H1 (cell line): ENCODE measurements around the gene KLHL14. TPM values are rescaled to one million over a fixed set of nuclear protein-coding genes. Genes with fewer than 3 reads are reported as not detected.

Source experiments
- CTCF ChIA-PET: fragments of 300-600 bp; sonication (Branson Sonifier 250); formaldehyde crosslinking; loops from one replicate; lab custom pipeline; 2021; ENCODE audit not compliant: partially characterized antibody; lab: Charles Lee
- POLR2A ChIA-PET: fragments of 300-600 bp; sonication (Branson Sonifier 250); formaldehyde crosslinking; loops from one replicate; lab custom pipeline; 2021; ENCODE audit warnings: inconsistent platforms; ENCODE audit not compliant: partially characterized antibody; lab: Charles Lee
- DNase-seq, 2 experiments: peaks; one replicate each; pipeline versions ENCODE4 v3.0.0 to v3.0.0-alpha.2; 2010 to 2022; ENCODE audit warnings: low spot score in 2 of 2, low read depth in 1 of 2, mixed read lengths in 1 of 2
- FAIRE-seq: peaks from 2 replicates; lab custom pipeline; 2011; peaks lifted over from hg19 to GRCh38; lab: Jason Lieb, UNC
- H2AFZ ChIP-seq: 2 replicates; pipeline ENCODE4 v1.8.1; 2012; ENCODE audit warnings: low read length, inconsistent platforms
- H2AK5ac ChIP-seq: 2 replicates; pipeline ENCODE4 v1.6.1; 2013; ENCODE audit warnings: low read depth, low read length
- H2BK120ac ChIP-seq: replicated peaks from 2 replicates; pipeline ENCODE3; 2013; ENCODE audit warnings: low read depth, low read length, inconsistent platforms
- H2BK12ac ChIP-seq: 2 replicates; pipeline ENCODE4 v1.6.1; 2013; ENCODE audit warnings: low read depth, low read length
- H2BK15ac ChIP-seq: 2 replicates; pipeline ENCODE4 v1.6.1; 2013; ENCODE audit warnings: low read length
- H2BK20ac ChIP-seq: 2 replicates; pipeline ENCODE4 v1.6.1; 2013; ENCODE audit warnings: low read length
- H2BK5ac ChIP-seq: 2 replicates; pipeline ENCODE4 v1.6.1; 2013; ENCODE audit warnings: low read depth, low read length
- H3K14ac ChIP-seq: 2 replicates; pipeline ENCODE4 v1.6.1; 2013; ENCODE audit warnings: inconsistent platforms; ENCODE audit not compliant: insufficient read length
- H3K18ac ChIP-seq: 2 replicates; pipeline ENCODE4 v1.6.1; 2013; ENCODE audit warnings: low read length; ENCODE audit errors: extremely low read depth
- H3K23ac ChIP-seq: 2 replicates; pipeline ENCODE4 v1.6.1; 2013; ENCODE audit warnings: inconsistent platforms; ENCODE audit not compliant: insufficient read length
- H3K23me2 ChIP-seq: 2 replicates; pipeline ENCODE4 v1.6.1; 2013; ENCODE audit warnings: low read depth, low read length
- H3K27ac ChIP-seq: 2 replicates; pipeline ENCODE4 v1.6.1; 2011; ENCODE audit warnings: low read depth, low read length, inconsistent platforms
- H3K27me3 ChIP-seq, 4 experiments: replicated peaks in 1 of 4; 1 replicate in 1 of 4; 2 replicates in 3 of 4; pipeline versions ENCODE4 v1.6.1 to v1.8.1; 2011 to 2013; ENCODE audit warnings: low read length in 3 of 4, mild to moderate bottlenecking in 3 of 4, inconsistent platforms in 2 of 4, mixed read lengths in 2 of 4, moderate library complexity in 1 of 4; ENCODE audit not compliant: control insufficient read depth in 3 of 4, insufficient read depth in 3 of 4; ENCODE audit errors: extremely low read depth in 1 of 4
- H3K36me3 ChIP-seq, 4 experiments: 2 replicates each; pipeline versions ENCODE4 v1.6.1 to v1.8.1; 2011 to 2013; ENCODE audit warnings: mild to moderate bottlenecking in 4 of 4, low read length in 3 of 4, moderate library complexity in 2 of 4, control low read depth in 1 of 4, inconsistent platforms in 1 of 4; ENCODE audit not compliant: insufficient read depth in 4 of 4, control insufficient read depth in 2 of 4
- H3K4ac ChIP-seq: replicated peaks from 2 replicates; pipeline ENCODE3; 2013; ENCODE audit warnings: low read length, low read depth, mixed read lengths, inconsistent platforms; ENCODE audit not compliant: insufficient read length
- H3K4me1 ChIP-seq, 4 experiments: replicated peaks in 1 of 4; 1 replicate in 1 of 4; 2 replicates in 3 of 4; pipeline versions ENCODE4 v1.6.1 to v1.8.1; 2011 to 2013; ENCODE audit warnings: low read length in 3 of 4, inconsistent platforms in 2 of 4, mixed read lengths in 1 of 4; ENCODE audit not compliant: insufficient read depth in 4 of 4, control insufficient read depth in 3 of 4
- H3K4me2 ChIP-seq, 2 experiments: 2 replicates each; pipeline versions ENCODE4 v1.6.1 to v1.8.1; 2011 to 2013; ENCODE audit warnings: low read depth in 2 of 2, low read length in 2 of 2, control low read depth in 1 of 2, inconsistent platforms in 1 of 2, mild to moderate bottlenecking in 1 of 2; ENCODE audit not compliant: insufficient read depth in 1 of 2
- H3K4me3 ChIP-seq, 4 experiments: fragments of 200-600, 300-600 bp in 1 of 4; sonication (generic), shearing (Covaris generic), sonication (Bioruptor Twin) in 1 of 4; 2 replicates each; pipeline versions ENCODE4 v1.5.1 to v1.8.1; 2011 to 2016; ENCODE audit warnings: low read length in 4 of 4, low read depth in 3 of 4, control low read depth in 2 of 4, inconsistent platforms in 2 of 4, mild to moderate bottlenecking in 2 of 4, mixed read lengths in 1 of 4, moderate library complexity in 1 of 4; ENCODE audit not compliant: insufficient read depth in 2 of 4; ENCODE audit errors: extremely low read depth in 1 of 4
- H3K56ac ChIP-seq: replicated peaks from 2 replicates; pipeline ENCODE3; 2013; ENCODE audit warnings: low read depth, mild to moderate bottlenecking, mixed read lengths, low read length, inconsistent platforms; ENCODE audit not compliant: insufficient read length
- H3K79me1 ChIP-seq: 2 replicates; pipeline ENCODE4 v1.6.1; 2013; ENCODE audit warnings: low read depth, low read length, control low read depth
- H3K79me2 ChIP-seq, 2 experiments: 2 replicates each; pipeline versions ENCODE4 v1.6.1 to v1.8.1; 2012 to 2013; ENCODE audit warnings: low read length in 2 of 2, mild to moderate bottlenecking in 2 of 2, inconsistent platforms in 1 of 2; ENCODE audit not compliant: insufficient read depth in 2 of 2, control insufficient read depth in 1 of 2
- H3K9ac ChIP-seq, 4 experiments: replicated peaks in 1 of 4; 1 replicate in 1 of 4; 2 replicates in 3 of 4; pipeline versions ENCODE4 v1.6.1 to v1.8.1; 2011 to 2013; ENCODE audit warnings: low read depth in 3 of 4, low read length in 3 of 4, control low read depth in 2 of 4, mild to moderate bottlenecking in 2 of 4, moderate library complexity in 2 of 4, inconsistent platforms in 1 of 4; ENCODE audit errors: extremely low read depth in 1 of 4
- H3K9me3 ChIP-seq, 2 experiments: 2 replicates each; pipeline versions ENCODE4 v1.6.1 to v1.8.1; 2012 to 2013; ENCODE audit warnings: mild to moderate bottlenecking in 2 of 2, moderate library complexity in 2 of 2, control low read depth in 1 of 2, inconsistent platforms in 1 of 2, low read depth in 1 of 2, low read length in 1 of 2, mixed read lengths in 1 of 2; ENCODE audit not compliant: insufficient read depth in 2 of 2
- H4K20me1 ChIP-seq, 2 experiments: replicated peaks in 1 of 2; 2 replicates each; pipeline versions ENCODE3 to v1.8.1; 2011 to 2013; ENCODE audit warnings: inconsistent platforms in 2 of 2, low read length in 2 of 2, mild to moderate bottlenecking in 1 of 2; ENCODE audit not compliant: insufficient read depth in 2 of 2, control insufficient read depth in 1 of 2
- H4K5ac ChIP-seq: 2 replicates; pipeline ENCODE4 v1.6.1; 2013; ENCODE audit warnings: low read length, low read depth, mixed read lengths, inconsistent platforms; ENCODE audit not compliant: insufficient read length
- H4K8ac ChIP-seq: 2 replicates; pipeline ENCODE4 v1.8.0; 2013; ENCODE audit warnings: mild to moderate bottlenecking, moderate library complexity, low read length, inconsistent platforms; ENCODE audit not compliant: insufficient read depth; ENCODE audit errors: extremely low read depth
- H4K91ac ChIP-seq: replicated peaks from 2 replicates; pipeline ENCODE3; 2013; ENCODE audit warnings: low read length, mixed read lengths, inconsistent platforms; ENCODE audit not compliant: insufficient read length
- ASH2L ChIP-seq: fragments of 200-600, 300-600 bp; sonication (generic); IDR thresholded peaks from one replicate; pipeline ENCODE4 v1.7.1; 2017; ENCODE audit warnings: low read length
- BRCA1 ChIP-seq: IDR thresholded peaks from 2 replicates; pipeline ENCODE4 v1.6.1; 2012; ENCODE audit warnings: low read depth, low read length, improper control_type of control experiment
- CBX5 ChIP-seq: fragments of 300-800, 300-1000 bp; sonication (generic); IDR thresholded peaks from 2 replicates; pipeline ENCODE4 v1.7.1; 2016; ENCODE audit warnings: antibody characterized with exemption, low read length, low read depth
- GTF2F1 ChIP-seq: IDR thresholded peaks from 2 replicates; pipeline ENCODE4 v1.6.1; 2012; ENCODE audit warnings: low read depth, low read length, improper control_type of control experiment, borderline replicate concordance
- JUN ChIP-seq: IDR thresholded peaks from 2 replicates; pipeline ENCODE4 v1.6.1; 2011; ENCODE audit warnings: low read depth, mild to moderate bottlenecking, improper control_type of control experiment, low read length
- NANOG ChIP-seq: IDR thresholded peaks from 2 replicates; pipeline ENCODE4 v1.6.1; 2011; ENCODE audit warnings: low read length, low read depth, mild to moderate bottlenecking, inconsistent platforms; ENCODE audit not compliant: insufficient read depth, poor library complexity, severe bottlenecking
- POLR2A ChIP-seq, 2 experiments: IDR thresholded peaks; 1 replicate in 1 of 2; 2 replicates in 1 of 2; pipeline ENCODE4 v1.6.1; 2011; ENCODE audit warnings: low read depth in 2 of 2, low read length in 2 of 2, mild to moderate bottlenecking in 2 of 2; ENCODE audit errors: control extremely low read depth in 1 of 2
- POU5F1 ChIP-seq: IDR thresholded peaks from 2 replicates; pipeline ENCODE4 v1.6.1; 2011; ENCODE audit warnings: low read depth, mild to moderate bottlenecking, low read length, moderate library complexity
- SUZ12 ChIP-seq: fragments of 200-600 bp; sonication (generic); IDR thresholded peaks from 2 replicates; pipeline ENCODE4 v1.6.1; 2012; ENCODE audit warnings: mild to moderate bottlenecking, inconsistent platforms, low read length, moderate library complexity, mixed read lengths
- TAF1 ChIP-seq: IDR thresholded peaks from 2 replicates; pipeline ENCODE4 v1.6.1; 2011; ENCODE audit warnings: mild to moderate bottlenecking, low read depth, low read length
- WGBS, 2 experiments: shearing (Covaris generic) in 1 of 2; methylation state at CpG; one replicate each; pipeline versions ENCODE4 v1.1.6 to v1.1.7; 2013 to 2015; ENCODE audit warnings: low lambda C conversion rate in 2 of 2, mixed read lengths in 2 of 2, inconsistent platforms in 1 of 2, low coverage in 1 of 2, missing lambda C conversion rate in 1 of 2; ENCODE audit not compliant: insufficient replicate concordance in 2 of 2, insufficient coverage in 1 of 2, insufficient read length in 1 of 2; ENCODE audit errors: extremely low coverage in 1 of 2, missing lambda C conversion rate in 1 of 2; 5-methylcytosine and 5-hydroxymethylcytosine counted together
- polyA plus RNA-seq, 7 experiments: library from polyadenylated mRNA; depleted of rRNA in 3 of 7; stranded (reverse) in 5 of 7; unstranded in 2 of 7; fragments of >200 nt in 5 of 7; fragments of 200-250 nt in 2 of 7; gene quantifications; 1 replicate in 5 of 7; 2 replicates in 1 of 7; 4 replicates in 1 of 7; pipeline versions ENCODE4 v1.2.1 to v1.2.3, GENCODE V29; 2011 to 2013; ENCODE audit warnings: missing spikeins in 2 of 7, mixed read lengths in 2 of 7
- total RNA-seq: library from RNA; stranded (reverse); fragmentation: NEBNext Ultra II Directional; extraction: Animal tissue kit (Norgen Biotek cat#: 25700); gene quantifications from 2 replicates; pipeline ENCODE4 v1.2.1, GENCODE V29; 2021
- TF ChIP-seq, protein P1 (sequence below): IDR thresholded peaks from 2 replicates; pipeline ENCODE4 v1.6.1; 2011; ENCODE audit warnings: low read depth, mild to moderate bottlenecking, low read length; ENCODE audit not compliant: insufficient read depth

KLHL14 gene
- total and polyA plus RNA-seq, 2 of the 8 experiments (the other 6 are each of a cell fraction or from before 2014, with no cell fraction given): 1.1 to 1.2 TPM

DNA sequence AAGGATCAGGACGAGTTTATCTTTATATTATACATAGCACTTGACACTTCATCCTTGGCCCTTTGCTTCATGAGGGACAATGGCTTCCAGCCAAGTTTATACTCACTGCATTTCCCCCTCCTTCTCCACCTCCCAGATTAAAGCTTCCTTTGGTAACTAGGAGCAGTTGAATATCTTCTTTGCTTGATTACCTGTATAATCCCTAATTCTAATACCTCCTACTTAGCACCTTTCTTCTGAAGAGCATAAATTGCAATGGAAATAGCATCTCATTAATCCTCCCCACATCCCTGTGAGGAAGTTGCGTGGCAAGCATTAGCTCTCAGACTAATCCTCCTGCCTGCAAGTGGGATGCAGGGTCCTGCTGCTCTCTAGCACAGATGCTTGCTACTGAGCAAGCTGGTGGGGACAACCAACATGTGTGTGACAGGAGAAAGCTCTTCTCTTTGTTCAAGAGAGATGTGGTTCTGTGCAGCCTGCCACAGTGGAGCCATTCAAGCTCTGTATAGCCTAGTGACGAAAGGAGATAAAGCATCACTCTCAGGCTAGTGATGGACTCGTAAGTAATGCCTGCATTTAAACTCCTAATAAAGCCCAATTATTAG, 19.1 kb downstream of the KLHL14 start:
- Histone ChIP-seq H3K23ac (no peak overlapping the region), H3K79me2 (no peaks in the 10 kb centered on the region), H3K4me1 (peaks cover 5 to 19% (median 8%) of the 10 kb centered on the region in 4 experiments), H3K27me3 (no peaks in the 10 kb centered on the region), H3K4me3 (no peak overlapping the region), H2BK15ac (0 out of 2 replicates have a peak overlapping the region, but pooled peaks have one; percentile 20), H3K4me2 (peak overlapping the region in 1 of 2 experiments; percentile 53; a peak in 2 of 4 replicates), H3K27ac (no peak overlapping the region), H2BK20ac (no peak overlapping the region; the same call in 1 of the 2 replicates), H3K36me3 (no peaks in the 10 kb centered on the region), H2BK5ac (no peak overlapping the region), H2BK120ac (no peak overlapping the region), H3K9me3 (no peaks in the 10 kb centered on the region), H4K8ac (no peak overlapping the region), H4K20me1 (no peaks in the 10 kb centered on the region), H3K18ac (no peak overlapping the region), H2AK5ac (peak overlapping the region; percentile 70; the same call in 1 of the 2 replicates), H3K56ac (no peak overlapping the region), H3K23me2 (no peaks in the 10 kb centered on the region), H3K14ac (no peak overlapping the region), H4K91ac (no peak overlapping the region), H2AFZ (0 out of 2 replicates have a peak overlapping the region, but pooled peaks have one; percentile 45), H2BK12ac (no peak overlapping the region), H4K5ac (no peak overlapping the region), H3K9ac (no peak overlapping the region), H3K79me1 (no peaks in the 10 kb centered on the region), H3K4ac (no peak overlapping the region)
- TF ChIP-seq SUZ12: no peak
- TF ChIP-seq POLR2A (IDR thresholded peaks at IDR 0.05; ENCODE audit: control extremely low read depth in 1 of 2, low read depth in 2 of 2, low read length in 2 of 2): no peak
- TF ChIP-seq, protein P1, sequence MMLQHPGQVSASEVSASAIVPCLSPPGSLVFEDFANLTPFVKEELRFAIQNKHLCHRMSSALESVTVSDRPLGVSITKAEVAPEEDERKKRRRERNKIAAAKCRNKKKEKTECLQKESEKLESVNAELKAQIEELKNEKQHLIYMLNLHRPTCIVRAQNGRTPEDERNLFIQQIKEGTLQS: no peak
- TF ChIP-seq BRCA1: no peak
- TF ChIP-seq CBX5: no peak
- no peak for TF ChIP-seq JUN
- no peak for TF ChIP-seq POU5F1
- no peak for TF ChIP-seq GTF2F1
- TF ChIP-seq NANOG: no peak
- TF ChIP-seq ASH2L: no peak
- no peak for TF ChIP-seq TAF1
- CTCF ChIA-PET: interaction anchor here (0.7 to 1.5 kb wide), 4 partner anchors 11 to 39 kb away, joined by 3 to 7 read pairs (median 4); no protein-coding TSS in a partner anchor
- POLR2A ChIA-PET: interaction anchor here (0.9 kb wide), 1 partner anchor 17 kb away, joined by 4 read pairs; no protein-coding TSS in a partner anchor
- WGBS, 2 experiments: 81% methylated on average over 4 of the region's 4 CpGs; no CpG with 5 or more reads in 1 of the 2 experiments
- FAIRE-seq (no peak), DNase-seq (no peak)
